ENCODE data around the gene TRIM13.
"Not testable (repeated sequence)": the region's sequence is repeated elsewhere in the genome, so short reads cannot be mapped to it uniquely, and the experiment has no call there.

TRIM13 gene, protein sequence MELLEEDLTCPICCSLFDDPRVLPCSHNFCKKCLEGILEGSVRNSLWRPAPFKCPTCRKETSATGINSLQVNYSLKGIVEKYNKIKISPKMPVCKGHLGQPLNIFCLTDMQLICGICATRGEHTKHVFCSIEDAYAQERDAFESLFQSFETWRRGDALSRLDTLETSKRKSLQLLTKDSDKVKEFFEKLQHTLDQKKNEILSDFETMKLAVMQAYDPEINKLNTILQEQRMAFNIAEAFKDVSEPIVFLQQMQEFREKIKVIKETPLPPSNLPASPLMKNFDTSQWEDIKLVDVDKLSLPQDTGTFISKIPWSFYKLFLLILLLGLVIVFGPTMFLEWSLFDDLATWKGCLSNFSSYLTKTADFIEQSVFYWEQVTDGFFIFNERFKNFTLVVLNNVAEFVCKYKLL

DNA sequence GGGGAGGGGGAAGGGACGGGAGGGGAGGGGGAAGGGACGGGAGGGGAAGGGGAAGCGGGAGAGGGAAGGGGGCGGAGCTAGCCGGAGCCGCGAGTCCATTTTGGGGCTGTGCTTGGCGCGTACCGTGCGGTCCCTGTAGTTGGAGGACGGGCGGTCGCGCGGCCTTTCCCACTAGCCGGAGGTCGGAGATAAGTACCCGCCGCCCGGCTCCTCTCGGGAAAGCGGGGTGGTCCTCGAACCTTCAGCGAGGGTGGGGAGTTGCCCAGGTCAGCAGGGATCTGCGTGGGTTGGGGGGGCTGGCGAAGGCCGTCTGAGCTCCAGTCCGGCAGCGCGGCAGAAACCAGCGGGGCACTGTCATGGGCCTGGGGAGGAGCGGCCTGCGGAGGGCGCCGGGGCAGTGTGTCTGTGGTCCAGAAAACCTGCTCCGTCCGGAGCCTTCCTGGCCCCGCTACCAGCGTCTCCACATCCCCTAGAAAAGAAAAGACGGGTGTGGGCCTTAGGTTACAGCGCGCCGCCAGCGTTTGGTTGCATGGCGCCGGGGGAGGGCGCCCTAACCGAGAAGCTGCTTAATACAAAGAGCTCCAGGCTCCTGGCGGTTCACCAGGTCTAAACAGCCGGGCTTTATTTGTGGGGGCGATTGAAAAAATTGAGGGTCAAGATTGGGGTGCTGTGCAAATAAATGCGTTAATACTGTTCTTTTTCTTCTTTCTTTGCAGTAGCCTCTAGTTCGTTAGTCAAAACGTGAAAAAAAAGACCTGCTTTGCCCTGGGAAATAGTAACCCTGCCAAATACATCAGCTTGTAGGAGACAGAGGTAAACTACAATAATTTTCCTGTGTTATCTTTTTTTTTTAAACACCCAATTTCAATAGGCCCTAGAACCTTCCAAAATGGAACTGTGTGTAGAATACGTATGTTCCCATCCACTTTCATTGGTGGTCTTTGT is at the start of gene TRIM13:
Gene TRIM13, plus strand, starts transcription at position 92 of the 945 bp plus-strand sequence. CDS start 14,899 bp downstream, outside the sequence.
- DNase-seq (ENCODE audit: low read depth): peak; percentile 69

- DNase-seq (ENCODE audit: low read depth): not testable (repeated sequence)
Measured at GRCh38 chr13:49948777-49949270, 48.0 kb upstream of the TRIM13 start.

DNA sequence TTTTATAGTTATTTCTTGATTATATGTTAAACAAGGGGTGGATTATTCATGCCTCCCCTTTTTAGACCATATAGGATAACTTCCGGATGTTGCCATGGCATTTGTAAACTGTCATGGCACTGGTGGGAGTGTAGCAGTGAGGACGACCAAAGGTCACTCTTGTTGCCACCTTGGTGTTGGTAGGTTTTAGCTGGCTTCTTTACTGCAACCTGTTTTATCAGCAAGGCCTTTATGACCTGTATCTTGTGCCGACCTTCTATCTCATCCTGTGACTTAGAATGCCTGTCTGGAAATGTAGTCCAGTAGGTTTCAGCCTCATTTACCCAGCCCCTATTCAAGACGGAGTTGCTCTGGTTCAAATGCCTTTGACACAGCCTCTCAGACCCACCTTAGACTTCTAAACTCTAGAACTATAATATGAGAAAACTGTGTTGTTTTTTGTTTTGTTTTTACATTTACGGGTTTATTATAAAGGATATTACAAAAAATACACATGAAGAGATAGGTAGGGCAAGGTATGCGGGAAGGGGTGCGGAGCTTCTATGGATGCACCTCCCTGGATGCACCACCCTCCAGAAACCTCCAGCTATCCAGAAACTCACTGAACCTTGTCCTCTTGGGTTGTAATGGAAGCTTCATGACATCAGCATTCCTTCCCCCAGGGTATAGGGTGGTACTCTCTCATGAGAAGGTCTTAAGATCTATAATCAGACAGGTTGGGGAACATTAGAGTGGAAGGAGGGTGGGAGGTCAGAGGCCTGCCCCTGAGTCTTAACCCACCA is 44.9 kb upstream of the TRIM13 start:
- no peak for DNase-seq (ENCODE audit: low read depth)

DNA sequence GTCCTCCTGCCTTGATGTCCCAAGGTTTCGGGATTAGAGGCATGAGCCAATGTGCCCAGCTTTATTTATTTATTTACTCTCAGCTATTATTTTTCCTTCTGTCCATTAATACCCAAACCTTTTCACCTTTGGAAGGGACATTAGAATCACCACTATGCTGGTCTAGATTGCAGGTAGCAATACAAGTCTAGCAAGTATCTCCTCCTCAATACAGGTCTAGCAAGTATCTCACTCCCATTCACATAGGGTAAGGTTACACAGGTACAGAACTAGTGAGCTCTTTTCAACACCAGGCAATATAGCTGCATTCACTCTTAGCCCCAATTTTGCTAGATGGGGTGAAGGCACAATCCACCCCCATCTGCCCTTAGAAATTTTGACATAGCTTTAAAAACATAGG is 43.3 kb upstream of the TRIM13 start:
- DNase-seq (ENCODE audit: low read depth): no peak

DNA sequence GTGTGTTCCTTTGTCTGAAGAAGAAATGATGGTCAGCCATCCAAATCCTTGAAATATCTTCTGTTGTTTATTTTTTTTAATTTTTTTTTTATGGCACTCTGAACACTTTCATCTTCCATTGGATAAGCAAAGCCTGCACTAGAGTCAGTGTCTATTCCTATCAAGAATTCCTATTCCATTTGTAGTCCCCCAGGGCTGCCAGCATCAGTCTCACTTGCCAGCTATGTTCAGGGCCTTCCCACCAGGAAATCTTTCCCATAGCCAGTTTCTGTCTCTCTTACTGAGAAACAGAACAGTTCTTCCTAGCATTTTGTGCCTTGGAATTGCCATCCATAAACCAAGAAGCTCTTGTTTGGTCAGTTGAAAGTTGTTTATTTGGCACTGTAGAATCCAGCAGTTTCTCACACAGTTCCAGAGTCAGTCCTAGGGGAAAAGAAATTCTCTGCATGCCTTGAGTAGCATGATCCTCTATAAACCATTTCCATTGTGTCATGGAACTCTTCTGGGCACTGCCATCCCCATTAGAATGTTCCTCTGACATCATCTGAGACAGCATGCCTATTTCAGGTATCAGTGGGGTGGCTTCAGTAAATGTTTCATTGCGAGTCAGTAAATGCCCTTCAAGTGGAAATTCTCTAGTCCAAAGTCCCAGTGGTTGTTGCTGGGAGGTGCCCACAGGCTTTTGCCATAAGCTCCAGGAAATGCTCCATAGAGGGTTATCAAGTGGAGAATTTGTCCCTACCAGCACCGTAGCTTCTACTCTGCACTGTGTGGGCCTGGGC is 42.0 kb upstream of the TRIM13 start:
- no peak for DNase-seq (ENCODE audit: low read depth)

DNA sequence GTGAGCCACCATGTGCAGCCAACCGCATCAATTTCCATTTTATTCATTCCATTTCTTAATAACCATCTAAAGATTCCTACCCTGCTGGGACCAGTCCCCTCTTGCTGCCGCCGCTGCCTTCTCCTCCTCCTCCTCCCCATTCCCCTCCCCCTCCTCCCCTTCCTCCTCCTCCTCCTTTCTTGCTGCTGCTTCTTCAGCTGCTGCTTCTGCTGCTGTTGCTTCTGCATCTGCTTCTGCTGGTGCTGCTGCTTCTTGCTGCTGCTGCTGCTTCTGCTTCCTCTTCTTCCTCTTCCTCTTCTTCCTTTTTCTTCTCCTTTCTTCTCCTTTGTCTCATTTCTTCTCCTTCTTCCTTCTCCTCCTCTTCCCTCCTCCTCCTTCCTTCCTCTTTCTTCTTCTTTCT is 40.7 kb upstream of the TRIM13 start:
- no peak for DNase-seq (ENCODE audit: low read depth)

- DNase-seq (ENCODE audit: low read depth): no peak
Measured at GRCh38 chr13:49958321-49958720, 38.5 kb upstream of the TRIM13 start.

- DNase-seq (ENCODE audit: low read depth): no peak
Measured at GRCh38 chr13:49967456-49967855, 29.4 kb upstream of the TRIM13 start.

- DNase-seq (ENCODE audit: low read depth): no peak
Measured at GRCh38 chr13:49972709-49973108, 24.1 kb upstream of the TRIM13 start.

DNA sequence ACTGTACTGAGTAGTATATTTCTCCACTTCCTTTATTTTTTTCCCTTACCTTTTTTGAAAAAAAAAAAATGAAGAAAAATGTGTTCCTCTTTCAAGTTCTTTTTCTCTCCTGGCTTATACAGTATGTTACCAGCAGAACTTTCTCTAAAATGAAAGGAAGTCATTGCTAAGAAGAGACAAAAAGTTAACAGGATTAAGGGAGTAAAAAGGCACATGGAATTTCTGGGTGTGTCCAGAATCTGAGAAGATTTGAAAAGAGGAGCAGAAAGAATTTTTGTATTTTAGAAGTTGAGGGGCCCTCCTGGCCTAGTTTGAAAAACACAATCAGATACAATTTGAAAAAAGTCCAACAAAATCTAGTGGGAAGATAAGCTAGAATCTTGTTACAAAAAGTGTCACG is 21.0 kb upstream of the TRIM13 start:
- no peak for DNase-seq (ENCODE audit: low read depth)

DNA sequence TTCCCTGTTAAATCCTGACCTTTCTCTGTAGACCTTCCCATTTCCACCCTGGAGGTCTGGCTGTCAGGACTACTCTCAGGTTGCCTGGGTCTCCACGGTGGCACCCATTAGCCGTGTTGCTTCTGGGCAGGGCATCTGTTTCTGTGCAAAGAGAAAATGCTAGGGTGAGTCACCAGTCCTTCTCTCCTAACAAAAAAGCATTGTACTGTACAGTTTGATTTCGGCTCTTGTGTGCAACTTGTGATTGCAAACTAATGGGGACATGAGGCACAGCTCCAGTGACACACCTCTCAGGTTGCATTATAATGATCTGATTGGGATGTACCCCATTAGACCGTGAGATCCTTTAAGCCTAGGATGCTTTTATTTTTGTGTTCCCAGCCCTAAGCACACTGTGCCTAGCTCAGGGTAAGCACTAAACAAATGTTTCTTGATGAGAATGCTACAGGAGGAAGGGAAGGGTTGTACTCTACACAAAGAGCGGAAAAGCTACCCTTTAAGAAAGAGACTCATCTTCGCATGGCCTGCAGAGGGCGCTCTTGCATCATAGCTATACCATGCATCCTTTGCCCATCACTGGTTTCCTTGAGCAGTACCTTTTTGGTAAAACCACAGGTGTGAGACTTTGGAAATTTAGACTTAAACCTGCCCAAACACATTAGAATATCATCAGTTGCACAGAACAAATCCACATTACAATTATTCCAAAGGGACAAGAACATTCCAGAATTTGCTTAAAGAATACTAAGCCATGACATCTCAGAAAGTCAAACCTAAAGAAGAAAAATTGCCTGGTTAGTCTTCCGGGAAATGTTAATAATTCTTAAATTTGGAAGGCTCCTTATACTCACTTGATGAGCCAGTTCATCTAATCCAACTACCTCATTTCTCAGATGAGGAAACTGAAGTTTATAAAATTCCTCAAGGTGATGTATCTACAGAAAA is 20.3 kb upstream of the TRIM13 start:
- peak; percentile 48 for DNase-seq (ENCODE audit: low read depth)

GRCh38 chr13:49977992-49978391 is 18.9 kb upstream of the TRIM13 start:
- no peak for DNase-seq (ENCODE audit: low read depth)

- no peak for DNase-seq (ENCODE audit: low read depth)
Measured at GRCh38 chr13:49980266-49980665, 16.6 kb upstream of the TRIM13 start.

GRCh38 chr13:49985129-49985528 is 11.7 kb upstream of the TRIM13 start:
- DNase-seq (ENCODE audit: low read depth): no peak

GRCh38 chr13:49986471-49986870 is 10.4 kb upstream of the TRIM13 start:
- no peak for DNase-seq (ENCODE audit: low read depth)

DNA sequence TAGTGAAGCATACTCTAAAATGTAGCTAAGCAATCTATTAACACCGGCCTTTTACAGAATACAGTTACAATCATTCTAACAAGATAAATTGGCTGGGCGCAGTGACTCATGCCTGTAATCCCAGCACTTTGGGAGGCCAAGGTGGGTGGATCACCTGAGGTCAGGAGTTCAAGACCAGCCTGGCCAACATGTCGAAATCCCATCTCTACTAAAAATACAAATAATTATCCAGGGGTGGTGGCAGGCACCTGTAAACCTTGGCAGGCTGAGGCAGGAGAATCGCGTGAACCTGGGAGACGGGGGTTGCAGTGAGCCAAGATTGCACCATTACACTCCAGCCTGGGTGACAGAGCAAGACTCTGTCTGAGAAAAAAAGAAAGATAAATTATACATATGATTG is 6.2 kb upstream of the TRIM13 start:
- DNase-seq (ENCODE audit: low read depth): not testable (repeated sequence)

- DNase-seq (ENCODE audit: low read depth): no peak
Measured at GRCh38 chr13:49993111-49993510, 3.7 kb upstream of the TRIM13 start.

DNA sequence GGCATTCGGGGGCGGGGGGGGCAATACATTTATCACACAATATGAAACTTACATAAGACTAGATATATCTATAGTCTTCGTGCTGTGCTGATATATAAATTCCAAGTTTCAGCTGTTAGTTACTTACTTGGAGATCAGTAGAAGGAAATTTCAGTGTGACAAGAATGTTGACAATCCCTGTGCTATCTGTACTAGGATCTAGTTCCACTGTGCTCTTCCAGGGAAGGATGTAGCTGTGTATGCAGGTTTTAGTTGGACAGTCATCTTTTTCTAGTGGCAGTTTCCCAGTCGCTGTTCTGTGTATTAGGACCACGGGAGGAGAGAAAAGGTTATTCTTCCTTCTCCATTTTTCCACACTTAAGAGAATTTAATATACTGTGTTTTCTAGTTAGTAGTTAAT is 3.2 kb upstream of the TRIM13 start:
- no peak for DNase-seq (ENCODE audit: low read depth)

DNA sequence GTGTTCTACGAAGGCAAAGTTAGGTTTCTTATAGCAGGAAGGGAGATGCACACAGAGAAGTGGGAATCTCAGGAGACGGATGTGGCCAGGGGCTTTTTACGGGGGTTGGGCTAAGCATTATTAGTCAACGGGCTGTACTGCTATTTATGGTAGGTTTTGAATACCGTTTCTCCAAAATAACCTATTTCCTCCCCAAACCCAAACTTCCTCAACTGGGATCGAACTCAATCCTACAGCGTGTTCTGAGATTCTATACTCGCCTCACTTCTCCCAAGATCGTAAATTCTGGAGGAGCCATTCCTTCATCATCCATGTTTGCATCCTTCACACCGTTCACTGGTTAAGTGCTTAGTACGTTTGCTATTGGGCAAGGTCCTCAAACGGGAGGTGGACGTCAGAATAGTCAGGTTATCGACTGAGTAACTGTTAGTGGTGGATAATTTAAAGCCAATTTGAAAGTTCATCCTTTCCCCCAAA is 1.2 kb upstream of the TRIM13 start:
- no peak for DNase-seq (ENCODE audit: low read depth)

Measured in stimulated activated CD8-positive, alpha-beta memory T cell treated with anti-CD3 and anti-CD28 coated beads, Interleukin-4, amount 100 ng/mL, for 24 hours (primary cell).